AG09319 (cell line): ENCODE results near the gene RAET1E.

Experiments used
- DNase-seq: peaks from one replicate; pipeline ENCODE4 v3.0.0-alpha.2; 2010; ENCODE audit warnings: low read depth; ENCODE audit errors: extremely low read depth
- TF ChIP-seq, protein P1 (sequence below): IDR thresholded peaks from 2 replicates; pipeline ENCODE4 v1.5.1; 2011; ENCODE audit warnings: low read depth, mild to moderate bottlenecking, inconsistent platforms, low read length, moderate library complexity

RAET1E gene

DNA sequence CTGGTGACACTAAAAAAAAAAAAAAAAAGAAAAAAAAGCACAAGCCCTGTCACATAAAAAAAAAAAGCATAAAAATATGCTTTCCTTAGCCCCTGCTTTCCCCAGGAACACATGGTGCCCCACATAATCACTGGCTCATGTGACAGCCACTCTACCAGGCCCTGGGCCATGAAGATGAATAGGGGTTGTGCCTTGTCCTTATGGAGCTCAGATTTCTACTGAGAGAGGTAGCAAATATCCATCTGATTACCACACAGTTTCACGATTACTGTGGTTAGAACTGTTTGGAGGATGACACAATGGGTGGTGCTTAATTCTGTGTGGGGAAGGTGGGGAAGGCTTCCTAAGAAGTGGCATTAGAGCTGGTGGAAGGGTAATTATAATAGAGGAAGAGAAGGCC lies 9.3 kb downstream of the RAET1E start:
- TF ChIP-seq, protein P1, sequence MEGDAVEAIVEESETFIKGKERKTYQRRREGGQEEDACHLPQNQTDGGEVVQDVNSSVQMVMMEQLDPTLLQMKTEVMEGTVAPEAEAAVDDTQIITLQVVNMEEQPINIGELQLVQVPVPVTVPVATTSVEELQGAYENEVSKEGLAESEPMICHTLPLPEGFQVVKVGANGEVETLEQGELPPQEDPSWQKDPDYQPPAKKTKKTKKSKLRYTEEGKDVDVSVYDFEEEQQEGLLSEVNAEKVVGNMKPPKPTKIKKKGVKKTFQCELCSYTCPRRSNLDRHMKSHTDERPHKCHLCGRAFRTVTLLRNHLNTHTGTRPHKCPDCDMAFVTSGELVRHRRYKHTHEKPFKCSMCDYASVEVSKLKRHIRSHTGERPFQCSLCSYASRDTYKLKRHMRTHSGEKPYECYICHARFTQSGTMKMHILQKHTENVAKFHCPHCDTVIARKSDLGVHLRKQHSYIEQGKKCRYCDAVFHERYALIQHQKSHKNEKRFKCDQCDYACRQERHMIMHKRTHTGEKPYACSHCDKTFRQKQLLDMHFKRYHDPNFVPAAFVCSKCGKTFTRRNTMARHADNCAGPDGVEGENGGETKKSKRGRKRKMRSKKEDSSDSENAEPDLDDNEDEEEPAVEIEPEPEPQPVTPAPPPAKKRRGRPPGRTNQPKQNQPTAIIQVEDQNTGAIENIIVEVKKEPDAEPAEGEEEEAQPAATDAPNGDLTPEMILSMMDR: no peak
- DNase-seq: no peak

DNA sequence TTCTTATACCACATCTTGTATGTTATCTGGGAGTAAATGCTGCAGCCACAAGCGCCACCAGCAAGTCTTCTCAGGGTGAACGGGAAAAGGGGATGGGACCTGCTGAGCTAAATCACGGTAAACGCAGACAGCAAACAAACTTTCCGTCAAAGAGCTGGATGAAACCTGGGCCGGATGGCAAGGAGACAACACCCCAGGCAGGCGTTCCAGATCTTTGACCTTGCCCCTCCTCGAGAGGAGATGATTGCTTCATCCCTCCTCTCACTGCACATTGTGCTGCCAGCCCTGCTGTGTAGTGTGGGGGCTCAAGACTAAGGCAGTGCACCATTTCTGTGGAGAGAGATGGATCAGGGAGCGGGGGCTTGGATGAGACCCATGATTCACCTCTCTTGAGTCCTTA lies 9.8 kb downstream of the RAET1E start:
- TF ChIP-seq, protein P1: no peak
- no peak for DNase-seq

DNA sequence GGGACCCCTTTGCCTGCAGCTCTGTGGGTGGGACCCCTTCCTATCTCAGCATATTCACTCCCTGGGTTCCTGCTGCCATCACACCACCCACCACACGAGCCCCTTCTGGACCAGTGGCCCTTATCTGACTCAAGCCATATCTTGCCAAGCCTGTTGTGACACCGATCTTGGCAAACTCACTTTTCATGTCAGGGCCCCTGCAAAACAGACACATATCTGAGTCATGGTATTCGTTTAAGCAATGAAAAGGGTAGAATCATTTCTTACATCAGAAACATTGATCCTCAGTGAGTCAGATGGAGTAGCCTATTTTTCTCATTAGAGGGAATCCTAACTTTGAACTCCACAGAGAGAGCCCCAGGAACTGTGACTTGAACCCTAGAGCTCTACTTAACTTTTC lies 10.6 kb downstream of the RAET1E start:
- TF ChIP-seq, protein P1: no peak
- no peak for DNase-seq

DNA sequence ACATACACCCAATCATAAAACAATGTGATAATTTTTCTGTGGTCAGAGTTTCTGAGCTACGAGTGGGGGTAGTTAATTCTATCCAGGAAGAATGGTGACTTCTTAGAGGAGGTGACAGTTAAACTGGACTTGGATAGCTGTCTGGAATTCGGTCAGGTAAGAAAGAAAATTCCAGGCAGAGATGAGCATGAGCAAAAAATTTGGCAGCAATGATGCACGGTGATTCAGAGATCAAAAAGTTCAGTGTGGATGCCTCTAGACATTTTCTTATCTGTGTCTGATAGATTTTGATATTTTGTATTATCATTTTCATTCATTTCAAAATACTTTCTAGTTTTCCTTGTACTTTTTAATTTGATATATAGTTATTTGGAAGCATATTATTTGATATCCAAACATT lies 12.0 kb downstream of the RAET1E start:
- no peak for DNase-seq
- TF ChIP-seq, protein P1: no peak

DNA sequence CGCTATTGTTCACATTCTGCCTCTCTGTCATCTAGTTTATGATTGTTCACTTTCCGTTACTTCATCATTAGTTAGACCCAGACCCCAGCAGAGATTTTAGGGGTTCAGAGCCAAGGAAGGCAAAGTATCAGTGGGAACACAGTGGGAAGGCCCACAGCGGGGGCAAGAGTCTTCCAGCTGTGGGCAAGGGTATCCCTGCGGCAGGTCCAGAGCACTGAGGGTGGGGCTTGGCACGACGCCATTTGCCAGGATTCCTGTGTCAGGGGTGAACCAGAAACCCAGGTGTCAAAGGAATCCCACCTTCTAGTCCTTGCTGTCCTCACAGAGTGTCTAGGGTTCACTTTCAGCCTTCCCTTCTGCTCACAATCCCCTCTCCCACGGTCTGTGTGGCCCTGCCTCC lies 13.3 kb downstream of the RAET1E start:
- no peak for DNase-seq

DNA sequence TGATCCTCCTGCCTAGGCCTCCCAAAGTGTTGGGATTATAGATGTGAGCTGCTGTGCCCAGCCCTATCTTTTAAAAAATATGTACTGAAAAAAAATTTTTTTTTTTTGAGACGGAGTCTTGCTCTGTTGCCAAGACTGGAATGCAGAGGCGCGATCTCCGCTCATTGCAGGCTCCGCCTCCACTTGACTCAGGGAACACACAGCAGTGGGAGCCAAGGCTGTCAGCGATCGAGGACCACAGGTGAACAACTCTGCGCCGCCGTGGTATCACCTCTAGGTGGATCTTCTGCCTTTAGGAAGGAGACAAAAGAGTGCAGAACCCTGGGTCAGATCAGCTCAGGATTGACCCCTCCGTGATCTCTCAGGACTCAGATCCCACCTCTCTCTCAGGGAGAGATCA lies 13.7 kb downstream of the RAET1E start:
- TF ChIP-seq, protein P1: no peak
- no peak for DNase-seq

More for the DNA sequence above, 13.3 kb downstream of the RAET1E start:
- TF ChIP-seq, protein P1: no peak

DNA sequence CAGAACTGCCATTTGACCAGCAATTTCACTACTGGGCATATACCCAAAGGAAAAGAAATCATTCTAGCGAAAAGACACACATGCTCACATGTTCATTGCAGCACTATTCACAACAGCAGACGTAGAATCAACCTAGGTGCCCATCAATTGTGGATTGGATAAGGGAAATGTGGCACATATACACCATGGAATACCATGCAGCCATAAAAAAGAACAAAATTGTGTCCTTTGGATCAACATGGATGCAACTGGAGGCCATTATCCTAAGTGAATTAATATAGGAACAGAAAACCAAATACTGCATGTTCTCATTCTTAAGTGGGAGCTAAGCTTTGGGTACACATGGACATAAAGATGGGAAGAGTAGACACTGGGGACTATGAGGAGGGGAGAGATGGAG lies 16.1 kb downstream of the RAET1E start:
- TF ChIP-seq, protein P1: no peak
- DNase-seq: no peak
